Measurements from ENCODE around the gene EXOC6B. TPM values are rescaled to one million over a fixed set of nuclear protein-coding genes. Genes with fewer than 3 reads are reported as not detected.

The EXOC6B gene
- total RNA-seq, 4 donors from 2014 or later = 54.9 to 93.7 (median 64.6) TPM

GRCh38 chr2:72180351-72180750 lies 645.5 kb downstream of the EXOC6B start:
- Histone ChIP-seq H3K4me1 (peaks cover 0 to 7% (median 0%) of the 10 kb centered on the region in 4 donors), H3K4me3 (no peak overlapping the region), H3K27me3 (no peaks in the 10 kb centered on the region), H3K9me3 (no peaks in the 10 kb centered on the region), H3K27ac (no peak overlapping the region), H3K36me3 (peaks cover 0 to 26% (median 0%) of the 10 kb centered on the region in 3 donors)
- DNase-seq = no peak
- TF ChIP-seq POLR2A (IDR thresholded peaks at IDR 0.05) (no peak), CTCF (IDR thresholded peaks at IDR 0.05) (no peak)

GRCh38 chr2:72178551-72178950 lies 647.3 kb downstream of the EXOC6B start:
- Histone ChIP-seq H3K9me3 (no peaks in the 10 kb centered on the region), H3K4me1 (peaks cover 0 to 7% (median 0%) of the 10 kb centered on the region in 4 donors), H3K27ac (no peak overlapping the region), H3K27me3 (no peaks in the 10 kb centered on the region), H3K36me3 (peaks cover 0 to 26% (median 0%) of the 10 kb centered on the region in 3 donors), H3K4me3 (no peak overlapping the region)
- DNase-seq = no peak
- no peak for TF ChIP-seq CTCF (IDR thresholded peaks at IDR 0.05)
- no peak for TF ChIP-seq POLR2A (IDR thresholded peaks at IDR 0.05)

- Histone ChIP-seq H3K27ac (no peak overlapping the region), H3K9me3 (no peaks in the 10 kb centered on the region), H3K27me3 (no peaks in the 10 kb centered on the region), H3K4me1 (no peaks in the 10 kb centered on the region), H3K4me3 (no peak overlapping the region), H3K36me3 (peaks cover 0 to 26% (median 0%) of the 10 kb centered on the region in 3 donors)
- TF ChIP-seq CTCF (IDR thresholded peaks at IDR 0.05) (no peak), POLR2A (IDR thresholded peaks at IDR 0.05) (no peak)
- DNase-seq = no peak
Measured at GRCh38 chr2:72176281-72176680, 649.6 kb downstream of the EXOC6B start.

GRCh38 chr2:72175636-72176035 lies 650.2 kb downstream of the EXOC6B start:
- DNase-seq = no peak
- H3K9me3 ChIP-seq = no peaks in the 10 kb centered on the region
- no peak for TF ChIP-seq CTCF (IDR thresholded peaks at IDR 0.05)
- TF ChIP-seq POLR2A (IDR thresholded peaks at IDR 0.05) = no peak

GRCh38 chr2:72173640-72174321 lies 652.1 kb downstream of the EXOC6B start:
- Histone ChIP-seq H3K4me1 (no peaks in the 10 kb centered on the region), H3K9me3 (no peaks in the 10 kb centered on the region), H3K36me3 (peaks cover 0 to 19% (median 0%) of the 10 kb centered on the region in 3 donors), H3K4me3 (no peak overlapping the region), H3K27ac (no peak overlapping the region), H3K27me3 (no peaks in the 10 kb centered on the region)
- no peak for DNase-seq
- TF ChIP-seq CTCF (IDR thresholded peaks at IDR 0.05) = no peak
- no peak for TF ChIP-seq POLR2A (IDR thresholded peaks at IDR 0.05)

More at GRCh38 chr2:72175636-72176035, 650.2 kb downstream of the EXOC6B start:
- Histone ChIP-seq H3K4me3 (no peak overlapping the region), H3K4me1 (no peaks in the 10 kb centered on the region), H3K27ac (no peak overlapping the region), H3K27me3 (no peaks in the 10 kb centered on the region), H3K36me3 (peaks cover 0 to 26% (median 0%) of the 10 kb centered on the region in 3 donors)
